GM21381 (cell line): ENCODE measurements around the gene TMEM128.

ENCODE experiments used
- ATAC-seq: cut with Tn5 transposase; IDR thresholded peaks from one replicate; pipeline ENCODE4 v1.9.1; 2021; ENCODE audit warnings: mild to moderate bottlenecking, moderate library complexity; ENCODE audit not compliant: unreplicated experiment

The TMEM128 gene, protein sequence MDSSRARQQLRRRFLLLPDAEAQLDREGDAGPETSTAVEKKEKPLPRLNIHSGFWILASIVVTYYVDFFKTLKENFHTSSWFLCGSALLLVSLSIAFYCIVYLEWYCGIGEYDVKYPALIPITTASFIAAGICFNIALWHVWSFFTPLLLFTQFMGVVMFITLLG

DNA sequence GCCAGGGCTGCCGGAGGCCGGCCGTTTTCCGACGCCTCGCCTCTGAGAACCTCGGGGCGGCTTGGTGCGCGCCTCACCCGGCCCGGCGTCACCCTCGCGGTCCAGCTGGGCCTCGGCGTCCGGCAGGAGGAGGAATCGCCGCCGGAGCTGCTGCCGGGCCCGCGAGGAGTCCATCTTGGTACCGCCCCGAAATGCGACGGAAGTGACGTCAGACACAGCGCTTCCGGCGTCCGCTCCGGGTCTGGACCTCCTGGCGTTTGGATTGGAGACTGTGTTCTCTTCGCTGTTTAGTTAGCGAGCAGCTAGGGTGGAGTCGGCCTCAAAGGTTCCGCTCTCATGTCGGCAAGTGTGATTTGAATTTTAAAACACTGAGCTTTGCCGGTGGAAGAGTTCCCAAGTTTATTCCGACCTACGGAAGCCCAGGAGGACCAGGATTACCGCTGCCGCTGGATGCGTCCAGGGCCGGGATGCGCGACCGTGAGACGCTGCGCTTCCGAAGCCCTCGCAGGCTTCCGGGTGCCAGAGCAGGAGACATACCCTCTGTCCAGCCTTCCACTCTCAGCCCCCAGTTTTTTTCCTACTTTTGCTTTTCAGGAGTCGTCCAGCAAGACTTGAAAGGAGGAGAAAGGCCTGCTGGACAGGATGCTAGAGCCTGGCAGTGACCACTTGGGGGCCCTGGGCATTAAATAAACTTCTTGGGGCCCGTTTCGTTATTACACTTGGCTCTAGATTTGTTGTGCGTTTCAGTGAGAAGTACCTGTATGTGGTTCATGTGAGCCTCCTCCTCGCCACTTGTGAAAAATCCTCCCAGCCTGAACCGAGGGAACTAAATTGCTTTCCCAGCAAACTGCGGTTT, at the start of gene TMEM128:
Gene TMEM128 (minus strand): TSS at position 195 of the 856 bp plus-strand sequence. CDS start 21 bp downstream, at position 174.
- peak; percentile 98 for ATAC-seq

DNA sequence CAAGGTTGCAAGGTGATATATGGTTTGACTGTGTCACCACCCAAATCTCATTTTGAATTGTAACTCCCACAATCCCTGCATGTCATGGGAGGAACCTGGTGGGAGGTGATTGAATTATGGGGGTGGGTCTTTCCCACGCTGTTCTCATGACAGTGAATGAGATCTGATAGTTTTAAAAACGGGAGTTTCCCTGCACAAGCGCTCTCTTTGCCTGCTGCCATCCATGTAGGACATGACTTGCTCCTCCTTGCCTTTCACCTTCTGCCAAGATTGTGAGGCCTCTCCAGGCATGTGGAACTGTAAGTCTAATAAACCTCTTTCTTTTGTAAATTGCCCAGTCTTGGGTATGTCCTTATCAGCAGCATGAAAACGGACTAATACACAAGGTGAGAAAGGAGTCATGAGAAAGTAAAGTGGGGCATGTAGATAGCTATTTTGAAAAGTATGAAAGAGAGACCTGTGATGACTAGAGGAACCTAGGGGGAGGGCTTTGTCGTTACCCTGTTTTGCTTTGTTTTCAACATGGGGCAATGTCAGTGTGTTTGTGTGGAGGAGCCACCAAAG, 48.3 kb upstream of the TMEM128 start:
- ATAC-seq, result no peak

DNA sequence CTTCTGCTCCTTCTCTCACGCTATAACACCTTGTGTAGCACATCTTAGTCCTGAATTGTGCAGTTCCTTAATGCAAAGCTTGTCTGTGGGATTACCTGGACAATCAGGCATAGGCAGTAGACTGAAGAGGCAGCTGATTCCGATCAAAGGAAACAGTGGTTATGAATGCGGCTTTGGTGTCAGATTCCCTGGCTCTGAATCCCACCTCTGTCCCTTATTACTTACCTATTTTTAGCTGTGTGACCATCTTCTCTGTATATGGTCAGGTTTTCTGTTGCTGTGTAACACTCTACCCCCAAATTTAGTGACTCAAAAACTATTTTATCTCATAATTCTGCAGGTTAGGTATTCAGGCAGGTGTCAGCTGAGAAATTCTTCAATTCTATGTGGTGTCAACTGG, 45.3 kb upstream of the TMEM128 start:
- no peak for ATAC-seq

DNA sequence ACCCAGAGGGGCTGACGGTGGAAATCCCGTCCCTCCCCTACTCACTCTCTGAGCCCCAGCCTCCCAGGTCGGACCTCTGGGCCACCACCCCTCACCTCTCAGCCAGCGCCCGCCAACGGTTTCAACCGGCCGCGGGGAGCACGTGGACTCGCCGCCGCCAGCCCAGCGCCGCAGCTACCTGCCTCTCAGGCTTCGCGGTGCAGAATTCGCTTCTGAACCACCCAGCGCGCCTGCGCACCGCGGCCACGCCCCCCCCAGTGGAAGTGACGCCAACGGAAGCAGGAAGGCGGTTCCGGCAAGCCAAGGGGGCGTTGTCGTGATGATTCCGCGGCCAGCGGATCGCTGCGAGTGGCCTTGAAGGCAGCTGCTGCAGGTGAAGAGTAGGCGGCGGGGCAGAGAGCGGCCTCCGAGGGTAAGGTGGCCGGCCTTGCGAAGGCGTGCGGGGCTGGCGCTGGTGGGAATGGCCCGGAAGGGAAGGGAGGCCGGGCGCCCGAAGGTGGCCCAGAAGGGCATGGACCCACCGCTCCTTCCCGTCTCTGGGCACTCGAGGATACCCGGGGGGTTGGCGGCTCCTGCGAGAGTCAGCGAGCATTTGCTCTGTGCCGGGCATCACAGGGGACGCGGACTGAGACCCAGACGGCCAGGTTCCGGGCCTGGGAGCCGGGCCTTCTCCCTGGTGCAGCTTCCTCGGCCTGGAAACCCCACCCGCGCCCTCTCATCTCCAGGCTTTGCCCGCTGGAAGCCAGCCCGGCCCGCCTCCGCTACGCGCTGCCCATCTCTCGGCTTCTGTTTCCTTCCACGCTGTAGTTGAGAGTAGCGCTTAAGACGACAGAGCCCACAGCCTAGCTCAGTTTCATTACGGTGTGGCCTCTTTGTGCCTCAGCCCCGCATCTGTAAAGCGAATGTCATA, 42.2 kb upstream of the TMEM128 start, which contains the start of the genes LYAR and ZBTB49:
Gene LYAR (minus strand): TSS at position 214 of the 910 bp plus-strand sequence. CDS start 6,412 bp downstream, outside the sequence.
Gene ZBTB49 (plus strand): TSS at position 311 of the 910 bp plus-strand sequence. CDS start 9,695 bp downstream, outside the sequence.
- peak; percentile 91 for ATAC-seq

DNA sequence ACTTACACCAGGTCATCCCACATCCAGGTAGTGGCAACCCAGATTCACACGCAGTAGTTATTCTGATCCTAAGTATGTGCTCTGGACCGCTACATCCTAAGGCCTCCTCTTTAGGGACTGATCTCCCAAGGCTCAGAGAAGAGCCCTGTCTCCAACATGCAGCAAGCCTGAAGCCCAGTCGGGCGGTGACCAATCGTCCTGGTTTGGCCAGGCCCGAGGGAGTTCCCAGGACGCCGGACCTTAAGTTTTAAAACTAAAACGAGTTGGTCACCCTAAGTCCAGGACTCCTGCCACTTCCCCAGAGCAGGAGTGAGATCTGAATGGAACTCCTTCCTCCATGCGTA, 41.5 kb upstream of the TMEM128 start:
- ATAC-seq, result peak; percentile 11

DNA sequence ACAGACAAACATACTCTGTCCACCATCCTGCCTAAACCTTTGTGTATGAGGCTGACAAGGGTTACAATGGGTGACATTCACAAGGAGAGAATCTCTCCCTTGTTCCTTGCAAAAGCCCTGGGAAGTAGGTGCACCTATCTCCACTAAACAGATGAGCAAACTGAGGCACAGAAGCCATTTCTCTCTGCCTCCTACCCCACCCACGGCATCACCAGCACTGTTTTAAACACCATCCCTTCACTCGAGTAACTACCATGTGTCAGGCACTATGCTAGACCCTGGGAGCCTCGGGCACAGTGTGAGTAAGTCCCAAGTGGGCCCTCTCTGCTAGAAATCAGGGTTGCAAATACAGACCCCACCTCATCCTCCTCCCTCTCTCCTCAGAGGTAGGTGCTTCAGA, 41.0 kb upstream of the TMEM128 start:
- ATAC-seq, result no peak

DNA sequence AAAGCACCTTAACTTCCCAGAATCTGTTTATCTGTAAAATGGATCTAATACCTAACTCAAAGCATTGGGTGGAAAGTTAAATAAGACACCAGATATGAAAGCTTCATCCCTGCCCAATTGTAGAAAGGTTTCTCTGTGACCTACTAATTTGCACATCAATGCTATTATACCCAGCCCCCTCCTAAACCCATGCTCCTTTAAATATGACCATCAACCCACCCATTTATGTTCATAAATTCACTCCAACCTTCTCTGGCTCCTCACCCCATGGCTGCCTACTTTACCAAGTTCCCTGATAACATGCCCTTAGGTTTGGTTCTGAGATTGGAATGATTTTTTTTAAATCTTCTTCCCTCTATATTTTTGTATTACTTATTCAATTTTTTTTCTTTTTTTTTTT, 40.1 kb upstream of the TMEM128 start:
- no peak for ATAC-seq

DNA sequence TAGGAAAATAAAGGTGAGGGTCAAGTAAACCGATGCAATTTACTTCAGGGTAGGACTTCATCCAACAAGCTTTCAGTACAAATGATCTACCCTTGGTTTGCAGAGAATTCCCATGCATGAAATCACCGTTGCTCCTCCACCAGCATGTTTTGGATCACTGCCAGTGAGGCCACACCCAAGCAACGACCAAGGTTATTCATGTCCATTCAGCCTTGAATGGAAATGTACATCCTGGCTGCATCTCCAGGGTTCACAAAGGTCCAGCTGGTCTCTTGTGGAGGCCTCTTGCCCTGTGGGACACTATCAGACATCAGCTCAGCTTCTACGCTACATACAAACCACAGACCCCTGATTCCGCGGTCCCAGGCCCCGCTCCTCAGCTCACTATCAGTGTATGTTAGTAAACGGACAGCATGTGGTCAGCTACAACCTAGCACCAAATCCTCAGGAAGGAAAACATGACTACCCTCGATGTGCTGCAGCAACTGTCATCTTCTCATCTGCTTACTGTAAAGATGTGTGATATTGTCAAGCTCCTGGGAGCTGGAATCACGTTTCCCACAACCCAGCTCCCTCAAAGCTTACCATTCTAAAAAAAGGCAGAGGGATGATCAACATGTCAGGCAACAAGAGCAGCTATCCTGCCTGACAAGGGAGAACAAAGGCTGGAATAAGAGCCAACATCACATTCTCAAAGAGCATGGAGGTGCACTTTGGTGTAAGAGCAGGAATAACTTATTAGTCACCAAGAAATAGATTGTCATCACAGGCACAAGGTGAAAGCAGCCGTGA, 37.0 kb upstream of the TMEM128 start:
- no peak for ATAC-seq

DNA sequence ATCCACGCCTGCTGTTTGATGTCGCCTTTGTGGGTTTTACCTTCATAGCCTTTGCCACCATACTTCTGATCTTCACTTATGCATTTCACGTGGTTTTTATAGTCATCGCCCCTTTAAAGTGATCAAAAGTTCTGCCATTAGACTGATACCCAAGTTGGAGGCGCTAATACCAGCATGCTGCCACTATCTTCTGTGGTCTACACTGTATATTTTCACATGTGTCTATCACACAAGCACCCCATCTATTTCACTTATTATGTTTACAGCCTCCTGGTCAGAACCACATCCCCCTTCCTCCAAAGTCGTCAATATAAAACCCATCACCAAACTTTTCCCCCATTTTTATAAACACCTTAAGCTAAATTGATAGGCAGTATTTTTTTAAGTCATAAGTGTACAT, 33.8 kb upstream of the TMEM128 start:
- no peak for ATAC-seq

DNA sequence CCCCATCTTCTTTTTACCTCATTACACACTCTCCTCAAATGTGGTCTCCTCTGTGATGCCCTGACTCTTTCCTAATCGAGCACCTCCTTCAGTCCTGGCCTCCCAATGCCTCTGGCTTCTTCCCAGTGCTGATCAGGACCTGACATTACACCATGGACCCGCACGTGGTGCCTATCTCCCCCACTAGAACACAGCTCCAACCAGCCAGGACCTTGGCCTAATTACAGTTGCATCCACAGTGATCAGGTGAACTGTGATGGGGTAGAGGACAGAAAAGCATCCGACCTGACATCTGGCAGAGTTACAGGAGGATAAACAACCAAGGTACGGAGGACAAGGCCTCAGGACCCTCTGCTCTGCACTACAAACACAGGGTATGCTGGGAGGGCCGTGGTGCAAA, 29.5 kb upstream of the TMEM128 start:
- no peak for ATAC-seq

DNA sequence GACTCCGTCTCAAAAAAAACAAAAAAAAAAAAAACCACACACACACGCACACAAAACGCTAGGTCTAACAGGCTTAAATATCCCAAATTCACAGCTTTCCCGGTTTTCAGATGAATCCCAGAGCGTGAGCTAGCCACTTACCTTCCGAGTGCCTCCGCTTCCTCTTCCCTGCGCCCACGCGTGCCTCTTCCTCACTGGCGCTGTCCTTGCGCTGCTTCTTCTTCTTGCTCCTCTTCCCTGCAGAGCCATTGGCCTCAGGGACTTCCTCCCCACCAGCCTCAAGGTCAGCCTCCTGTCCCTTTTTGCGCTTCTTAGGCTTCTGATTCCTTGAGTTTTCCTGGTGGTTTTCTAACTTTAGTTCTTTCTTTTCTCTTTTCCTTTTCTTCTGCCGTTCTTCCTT, 26.2 kb upstream of the TMEM128 start:
- no peak for ATAC-seq

DNA sequence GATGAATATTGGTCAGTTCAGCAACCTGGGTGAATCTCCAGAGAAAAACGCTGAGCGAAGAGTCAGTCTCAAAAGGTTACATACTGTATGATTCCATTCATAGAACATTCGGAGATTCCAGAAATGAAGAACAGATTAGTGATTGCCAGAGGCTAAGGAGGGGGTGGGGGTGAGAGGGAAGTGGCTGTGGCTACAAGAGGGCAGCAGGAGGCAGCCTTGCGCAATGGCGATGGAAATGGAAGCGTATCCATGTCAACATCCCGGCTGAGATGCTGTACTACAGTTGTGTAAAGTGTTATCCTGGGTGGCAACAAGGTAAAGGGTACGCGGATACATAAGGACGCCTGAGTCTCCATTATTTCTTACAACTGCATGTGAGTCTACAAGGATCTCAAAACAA, 23.9 kb upstream of the TMEM128 start:
- no peak for ATAC-seq

DNA sequence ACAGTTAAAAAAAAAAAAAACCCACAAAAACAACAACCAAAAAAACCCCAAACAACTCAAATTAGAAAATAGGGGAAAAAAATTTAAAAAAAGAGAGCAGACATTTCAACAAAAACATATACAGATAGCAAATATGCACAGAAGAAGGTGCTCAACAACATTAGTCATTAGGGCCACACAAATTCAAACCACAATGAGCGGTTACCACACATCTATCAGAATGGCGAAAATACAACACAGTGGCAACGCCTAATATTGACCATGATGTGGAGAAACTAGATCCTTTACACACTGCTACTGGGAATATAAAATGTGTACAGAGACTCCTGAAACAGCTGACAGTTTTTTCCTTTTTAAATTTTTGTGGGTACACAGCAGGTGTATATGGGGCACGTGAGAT, 22.5 kb upstream of the TMEM128 start:
- ATAC-seq, result no peak

DNA sequence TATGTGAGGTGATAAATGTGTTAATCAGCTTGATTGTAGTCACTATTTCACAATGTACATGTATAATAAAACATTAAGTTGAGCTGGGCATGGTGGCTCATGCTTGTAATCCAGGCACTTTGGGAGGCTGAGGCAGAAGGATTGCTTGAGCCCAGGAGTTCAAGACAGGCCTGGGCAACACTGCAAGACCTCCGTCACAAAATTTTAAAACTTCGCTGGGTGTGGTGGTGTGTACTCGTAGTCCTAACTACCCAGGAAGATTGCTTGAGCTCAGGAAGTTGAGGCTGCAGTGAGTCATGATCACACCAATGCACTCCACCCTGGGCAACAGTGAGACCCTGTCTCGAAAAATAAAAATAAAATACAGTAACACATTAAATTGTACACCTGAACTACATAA, 21.8 kb upstream of the TMEM128 start:
- no peak for ATAC-seq

DNA sequence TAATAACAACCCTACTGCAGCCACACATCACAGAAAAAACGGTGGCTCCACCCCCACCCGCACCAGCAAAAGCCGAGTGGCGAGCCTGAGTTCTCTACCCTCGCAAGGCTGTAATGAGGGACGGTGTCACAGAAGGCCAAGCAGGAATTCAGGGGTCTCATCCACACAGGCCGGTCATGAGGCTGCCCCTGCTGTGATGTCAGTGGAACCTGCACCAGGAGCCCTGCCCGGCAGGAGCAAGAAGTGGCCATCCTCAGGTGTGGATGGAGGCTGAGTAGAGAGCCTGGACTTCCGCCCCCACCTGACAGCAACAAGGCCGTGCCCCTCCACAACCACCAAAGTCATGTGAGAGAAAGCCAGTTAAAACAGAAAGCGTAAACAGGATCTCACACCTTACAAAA, 21.3 kb upstream of the TMEM128 start:
- no peak for ATAC-seq

DNA sequence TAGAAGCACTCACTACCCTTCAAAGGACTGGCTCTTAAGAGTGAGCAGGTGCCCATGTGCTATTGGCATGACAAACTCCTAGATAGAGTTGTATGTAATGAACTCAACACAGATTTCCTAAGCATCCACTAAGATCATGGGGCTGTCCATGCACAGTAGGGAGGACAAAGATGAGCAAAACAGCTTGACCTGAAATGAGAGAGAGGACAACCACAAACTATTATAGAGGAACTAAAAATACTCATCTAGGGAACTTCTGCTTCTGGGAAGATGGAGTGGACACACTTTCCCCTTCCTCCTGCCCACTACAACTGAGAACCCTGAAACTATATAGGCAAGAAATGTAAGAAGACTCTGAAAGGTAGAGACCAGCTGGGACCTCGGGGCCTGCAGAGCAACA, 20.8 kb upstream of the TMEM128 start:
- no peak for ATAC-seq

DNA sequence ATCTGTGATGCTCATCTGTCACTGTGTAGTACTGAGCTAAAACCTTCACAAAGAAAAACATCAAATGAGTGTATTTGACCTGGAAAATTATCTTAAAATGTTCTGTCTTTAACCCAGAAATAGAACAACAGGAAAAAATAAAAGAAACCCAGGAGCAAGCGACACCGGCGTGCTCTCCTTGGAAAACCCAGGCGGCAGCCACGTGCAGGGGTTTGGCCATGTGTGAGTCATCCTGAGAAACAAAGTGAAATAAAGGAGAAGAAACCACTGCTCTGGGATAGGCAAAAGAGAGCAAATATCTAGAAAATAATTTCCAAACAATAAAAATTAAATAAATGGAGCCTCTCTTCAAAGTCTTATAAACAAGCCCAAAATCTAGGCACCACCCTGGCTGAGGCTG, 20.0 kb upstream of the TMEM128 start:
- ATAC-seq, result no peak

DNA sequence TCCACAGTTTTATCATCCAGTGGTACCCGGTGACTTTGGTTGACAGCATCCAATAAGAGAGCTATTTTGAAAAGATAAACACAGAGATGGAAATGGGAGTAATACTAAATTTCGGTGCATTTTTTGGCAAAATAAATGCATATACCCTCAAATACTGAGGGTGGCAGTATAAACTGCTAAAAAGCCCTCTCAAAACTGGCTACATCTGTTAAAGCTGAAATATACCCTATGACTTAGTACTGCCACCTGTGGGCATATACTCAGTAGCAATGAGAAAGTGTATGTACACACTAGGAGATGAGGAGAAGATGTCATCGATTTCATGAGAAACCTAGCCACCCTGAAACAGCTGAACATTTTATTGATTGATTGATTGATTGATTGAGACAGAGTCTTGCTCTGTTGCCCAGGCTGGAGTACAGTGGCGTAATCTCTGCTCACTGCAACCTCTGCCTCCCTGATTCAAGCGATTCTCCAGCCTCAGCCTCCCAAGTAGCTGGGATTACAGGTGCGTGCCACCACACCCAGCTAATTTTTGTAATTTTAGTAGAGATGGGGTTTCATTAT, 12.2 kb upstream of the TMEM128 start:
- no peak for ATAC-seq

DNA sequence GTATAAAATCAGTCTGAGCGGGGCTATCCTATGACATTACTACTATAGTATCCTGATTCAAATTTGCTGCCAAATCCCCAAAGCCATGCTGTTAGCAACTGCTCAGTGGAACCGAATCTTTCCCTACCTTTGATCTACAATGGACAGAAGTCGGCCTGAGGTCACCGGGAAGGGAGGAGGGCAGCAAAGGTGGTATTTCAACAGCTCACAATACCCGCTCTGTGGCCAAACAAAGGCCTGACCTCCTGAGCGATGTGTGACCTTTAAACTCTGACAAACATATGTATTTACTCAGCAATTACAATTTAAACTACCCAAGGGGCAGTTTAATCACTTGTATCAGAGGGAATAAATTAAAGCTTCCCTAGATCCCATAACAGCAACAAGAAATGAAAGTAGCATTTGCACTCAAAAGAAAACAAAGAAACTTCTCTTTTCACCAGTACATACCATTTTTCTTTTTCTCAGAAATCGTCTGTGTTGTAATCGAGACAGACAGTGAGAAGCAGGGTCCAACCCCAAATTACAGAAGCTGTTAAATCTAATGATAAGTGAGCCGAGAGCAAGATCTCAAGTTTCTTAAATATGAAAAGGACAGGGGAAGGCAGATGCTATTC, 11.6 kb upstream of the TMEM128 start:
- no peak for ATAC-seq
